NAMALWA (cell line): Measurements from ENCODE around the gene PKNOX2.

ENCODE experiments used
- DNase-seq: peaks from one replicate; pipeline ENCODE4 v3.0.0-alpha.2; 2015; ENCODE audit warnings: low spot score

The PKNOX2 gene

GRCh38 chr11:125443767-125444311 is 279.3 kb downstream of the PKNOX2 start:
- no peak for DNase-seq

GRCh38 chr11:125445731-125446130 is 281.2 kb downstream of the PKNOX2 start:
- no peak for DNase-seq

- no peak for DNase-seq
These were observed 281.7 kb downstream of the PKNOX2 start for GRCh38 chr11:125446279-125446678.

DNA sequence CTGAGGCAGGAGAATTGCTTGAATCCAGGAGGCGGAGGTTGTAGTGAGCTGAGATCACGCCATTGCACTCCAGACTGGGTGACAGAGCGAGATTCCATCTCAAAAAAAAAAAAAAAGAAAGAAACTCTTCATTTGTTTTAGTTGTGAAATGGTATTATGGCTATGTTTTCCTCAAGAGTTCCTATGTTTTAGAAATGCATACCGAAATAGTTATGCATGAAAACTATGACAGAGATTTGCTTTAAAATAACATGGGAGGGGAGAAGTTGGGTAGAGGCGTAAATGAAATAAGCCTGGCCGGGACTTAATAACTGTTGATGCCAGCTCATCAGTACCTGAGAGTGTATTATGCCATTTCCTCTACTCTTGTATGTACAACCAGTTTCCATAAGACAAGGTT is 283.2 kb downstream of the PKNOX2 start:
- no peak for DNase-seq

DNA sequence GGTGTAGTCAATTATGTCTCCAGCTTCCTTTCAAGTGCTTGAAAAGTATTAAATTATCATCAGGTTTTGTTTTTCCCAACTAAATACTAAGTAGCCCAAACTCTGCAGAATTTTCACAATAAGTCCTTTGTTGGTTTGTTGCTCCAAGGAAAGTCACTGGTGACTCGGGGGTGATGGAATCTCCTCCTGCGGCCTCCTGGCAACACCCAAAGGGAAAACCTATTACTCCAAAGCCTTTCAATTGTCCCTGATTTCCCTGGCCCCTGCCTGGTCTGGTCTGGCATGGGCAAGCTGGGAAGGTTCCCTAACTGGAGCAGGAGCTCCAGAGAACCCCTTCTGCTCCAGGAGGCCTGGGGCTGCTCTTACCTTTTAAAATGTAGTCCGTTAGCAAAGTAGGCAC is 283.6 kb downstream of the PKNOX2 start:
- DNase-seq = no peak

- no peak for DNase-seq
These were observed 285.0 kb downstream of the PKNOX2 start for GRCh38 chr11:125449565-125449964.

- DNase-seq = peak; percentile 51
These were observed 287.0 kb downstream of the PKNOX2 start for GRCh38 chr11:125451400-125452124.

GRCh38 chr11:125452125-125452470 is 287.5 kb downstream of the PKNOX2 start:
- no peak for DNase-seq

DNA sequence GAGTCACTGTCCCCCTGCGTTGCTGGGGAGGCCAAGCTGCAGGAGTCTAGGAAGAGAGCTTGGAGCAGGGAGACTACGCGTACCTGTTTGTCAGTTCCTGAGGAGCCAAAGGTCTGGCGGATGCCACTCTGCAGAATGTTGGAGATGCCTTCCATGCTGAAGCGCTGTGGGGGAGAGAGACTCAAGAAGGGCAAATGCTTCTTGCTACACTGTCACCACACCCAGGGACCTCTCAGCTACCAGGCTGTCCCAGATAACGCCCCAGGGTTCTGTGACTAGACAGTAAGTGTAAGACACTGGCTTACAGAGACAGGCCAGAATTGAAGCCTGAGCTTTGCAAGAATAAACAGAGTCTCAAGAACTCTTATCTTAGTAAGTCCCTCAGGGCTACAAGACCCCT is 289.5 kb downstream of the PKNOX2 start:
- no peak for DNase-seq

DNA sequence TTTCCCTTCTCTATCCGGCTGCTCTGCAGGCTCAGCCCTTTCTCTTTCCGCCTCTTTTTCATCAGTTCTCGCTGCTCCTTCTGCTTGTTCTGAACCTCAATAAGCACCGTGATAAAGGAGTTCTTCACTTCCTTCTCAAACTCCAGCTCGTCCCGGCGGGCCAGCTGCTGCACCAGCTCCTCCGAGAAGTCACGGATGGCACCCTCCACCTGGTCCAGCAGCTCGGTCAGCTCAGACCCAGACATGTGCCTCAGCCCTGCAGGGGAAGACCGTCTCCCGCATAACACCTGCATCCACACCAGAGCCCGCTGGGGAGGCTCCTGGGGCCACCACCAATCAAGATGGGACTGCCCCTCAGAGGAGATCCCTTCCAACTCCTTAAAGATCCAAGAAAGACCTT is 291.3 kb downstream of the PKNOX2 start:
- DNase-seq = no peak

- no peak for DNase-seq
These were observed 293.3 kb downstream of the PKNOX2 start for GRCh38 chr11:125457814-125458343.

DNA sequence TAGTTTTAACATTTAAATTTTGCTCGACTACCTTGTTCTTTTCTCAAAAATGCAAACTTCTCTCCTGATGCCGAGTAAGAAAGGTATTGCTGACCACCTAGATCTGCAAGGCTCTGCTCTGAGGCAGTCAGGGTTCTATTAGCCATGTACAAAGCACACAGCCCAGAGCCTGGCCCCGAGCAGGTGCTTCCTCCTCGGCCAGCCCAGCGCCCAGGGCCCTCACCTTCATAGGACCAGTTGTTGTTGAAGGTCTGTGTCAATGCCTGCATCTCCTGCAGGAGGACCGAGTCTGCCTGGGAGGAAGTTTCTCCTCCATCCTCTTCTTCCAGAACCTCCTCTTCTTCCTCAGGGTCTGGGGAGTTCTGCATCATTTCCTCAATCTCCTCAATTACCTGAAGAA is 295.7 kb downstream of the PKNOX2 start:
- no peak for DNase-seq

GRCh38 chr11:125463590-125464269 is 299.2 kb downstream of the PKNOX2 start:
- no peak for DNase-seq

DNA sequence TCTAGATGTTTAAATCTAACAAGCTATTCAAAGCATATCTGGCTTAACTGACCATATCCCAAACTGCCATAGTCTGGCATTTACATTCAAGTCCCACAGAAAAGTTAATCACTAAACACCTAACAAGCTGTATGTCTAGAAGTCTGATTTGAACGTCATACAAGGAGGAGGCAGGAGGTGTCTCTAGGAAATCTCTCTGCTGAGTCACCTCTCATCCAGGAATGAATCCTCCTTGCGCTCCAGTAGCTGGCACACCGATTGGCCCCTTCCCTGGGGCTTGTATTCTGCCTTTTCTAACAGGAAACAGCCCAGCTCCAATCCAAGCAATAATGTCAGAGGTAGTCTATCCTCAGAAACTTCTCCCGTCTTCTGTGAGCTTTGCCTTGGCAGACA is 299.7 kb downstream of the PKNOX2 start:
- DNase-seq = no peak

- no peak for DNase-seq
These were observed 300.1 kb downstream of the PKNOX2 start for GRCh38 chr11:125464666-125465065.

GRCh38 chr11:125465255-125465654 is 300.7 kb downstream of the PKNOX2 start:
- no peak for DNase-seq

DNA sequence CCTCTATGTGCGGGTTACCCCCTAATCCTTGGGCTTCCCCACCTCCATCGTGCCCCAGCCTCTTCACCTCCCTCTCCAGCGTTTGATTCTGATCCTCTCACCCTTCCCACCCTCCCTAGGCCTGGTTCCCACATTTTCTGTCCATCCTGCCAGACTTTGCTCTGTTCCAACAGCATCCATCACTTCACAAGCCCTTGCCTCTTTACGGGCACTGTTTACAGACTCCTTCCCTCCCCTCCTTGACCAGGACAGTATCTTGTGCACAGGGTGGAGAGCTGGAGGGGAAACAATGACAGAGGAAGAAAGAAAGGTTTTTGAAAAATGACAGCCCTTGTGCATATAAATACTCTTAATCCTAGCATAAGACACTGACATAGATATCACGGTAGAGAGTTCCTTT is 301.1 kb downstream of the PKNOX2 start:
- no peak for DNase-seq

GRCh38 chr11:125468025-125468424 is 303.5 kb downstream of the PKNOX2 start:
- no peak for DNase-seq

DNA sequence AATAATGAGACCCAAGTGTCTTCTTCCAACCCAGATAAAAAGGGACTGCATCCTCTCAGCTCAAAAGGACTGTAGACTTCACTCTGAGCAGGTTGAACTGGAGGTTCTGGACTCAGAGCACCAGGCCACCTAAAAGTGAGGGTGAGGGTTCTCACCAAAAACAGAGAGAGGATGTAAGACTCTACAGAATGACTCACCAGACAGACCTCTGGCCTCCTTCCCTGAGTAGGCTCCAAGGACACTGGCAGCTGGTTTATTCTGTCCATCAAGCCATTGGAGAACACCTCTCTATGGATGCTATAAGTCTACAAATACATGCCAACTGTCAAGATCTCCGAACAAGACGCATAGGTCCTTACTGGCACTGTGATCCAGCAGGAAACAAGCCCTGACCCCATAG is 304.3 kb downstream of the PKNOX2 start:
- DNase-seq = no peak

- DNase-seq = no peak
These were observed 305.8 kb downstream of the PKNOX2 start for GRCh38 chr11:125470355-125470754.

DNA sequence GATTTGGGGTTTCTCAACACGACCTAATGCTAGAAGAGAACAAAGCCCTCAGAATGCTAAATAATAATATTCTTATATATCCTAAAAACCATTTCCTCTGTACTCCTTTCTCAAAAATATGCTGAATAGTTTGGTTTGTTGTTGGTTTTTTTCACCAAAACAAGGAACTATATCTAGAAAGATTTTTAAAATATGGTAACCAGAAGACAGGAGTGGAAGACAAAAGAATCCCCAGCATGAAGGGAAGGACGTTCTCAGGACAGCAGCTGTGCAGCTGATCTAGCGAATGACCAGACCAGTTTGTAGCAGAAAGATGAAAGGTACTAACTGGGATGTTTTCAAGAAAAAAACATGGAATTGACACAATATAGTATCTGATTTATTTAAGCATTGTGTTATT is 312.2 kb downstream of the PKNOX2 start:
- no peak for DNase-seq

DNA sequence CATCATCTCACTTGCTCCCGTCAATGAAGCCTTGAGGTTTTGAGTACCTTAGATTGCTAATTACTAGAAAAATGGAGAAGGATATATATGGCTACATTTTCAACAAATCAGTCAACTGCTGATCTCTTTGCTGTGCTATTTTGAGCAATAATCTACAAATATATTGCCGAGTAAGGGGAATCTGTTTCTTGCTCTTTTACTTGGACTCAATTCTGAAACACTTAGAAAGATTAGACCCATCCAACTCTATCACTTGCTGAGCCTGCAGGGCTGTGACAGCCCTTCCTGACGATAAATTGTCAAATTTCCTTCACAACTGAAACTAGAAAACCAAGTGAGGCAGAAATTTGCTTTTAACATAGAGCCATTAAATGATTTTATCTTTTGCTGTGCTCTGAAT is 314.6 kb downstream of the PKNOX2 start:
- no peak for DNase-seq

DNA sequence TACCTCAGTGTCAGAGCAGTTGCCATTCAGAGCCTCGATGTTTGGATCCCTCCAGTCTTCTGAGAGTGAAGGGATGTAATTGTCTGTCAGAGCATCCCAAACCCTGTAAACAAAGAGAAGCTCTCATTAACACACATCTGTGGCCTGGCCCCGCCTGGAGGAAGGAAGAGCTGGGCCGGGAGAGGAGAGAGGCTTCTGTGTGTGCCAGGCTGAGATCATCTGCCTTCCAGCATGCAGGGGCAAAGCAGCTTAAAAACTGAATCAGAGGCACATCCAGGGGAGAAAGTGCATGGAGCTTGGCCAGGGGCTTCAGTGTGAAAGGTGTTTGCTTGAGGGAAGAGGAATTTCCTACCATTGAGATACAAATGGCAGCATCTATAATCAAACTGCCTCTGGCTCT is 317.0 kb downstream of the PKNOX2 start:
- no peak for DNase-seq
